ENCODE data around the gene ALDH1A3.

Gene ALDH1A3

GRCh38 chr15:100949691-100950090 is 70.1 kb downstream of the ALDH1A3 start:
- no peaks in the 10 kb centered on the region for H3K36me3 Mint-ChIP-seq (ENCODE audit: low read depth)
- H3K27me3 Mint-ChIP-seq: peaks cover 23% of the 10 kb centered on the region
- no peaks in the 10 kb centered on the region for H3K4me1 Mint-ChIP-seq (ENCODE audit: low read depth)
- H3K4me3 Mint-ChIP-seq: no peak overlapping the region
- H3K27ac Mint-ChIP-seq: no peak overlapping the region
- no peak for DNase-seq
- H3K9me3 Mint-ChIP-seq: no peaks in the 10 kb centered on the region

DNA sequence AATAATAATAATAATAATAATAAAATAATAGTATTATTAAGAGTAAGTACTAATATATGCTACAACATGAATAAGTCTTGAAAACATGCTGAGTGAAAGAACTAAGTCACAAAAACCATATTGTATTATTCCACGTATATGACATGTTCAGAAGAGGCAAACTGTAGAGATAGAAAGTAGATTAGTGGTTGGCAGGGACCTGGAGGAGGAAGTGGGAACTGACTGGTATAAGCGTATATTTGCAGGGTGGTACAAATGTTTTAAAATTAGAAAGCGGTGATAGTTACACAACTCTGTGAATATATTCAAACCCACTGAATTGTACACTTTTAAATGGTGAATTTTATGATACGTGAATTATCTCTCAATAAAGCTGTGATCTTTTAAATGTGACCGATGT is 72.3 kb downstream of the ALDH1A3 start:
- Mint-ChIP-seq H3K27ac (no peak overlapping the region), H3K9me3 (no peaks in the 10 kb centered on the region), H3K36me3 (ENCODE audit: low read depth) (no peaks in the 10 kb centered on the region), H3K4me1 (ENCODE audit: low read depth) (no peaks in the 10 kb centered on the region), H3K4me3 (no peak overlapping the region), H3K27me3 (peaks cover 25% of the 10 kb centered on the region)
- DNase-seq: no peak

GRCh38 chr15:100952566-100952965 is 72.9 kb downstream of the ALDH1A3 start:
- no peak overlapping the region for H3K4me3 Mint-ChIP-seq
- no peak overlapping the region for H3K27ac Mint-ChIP-seq
- no peaks in the 10 kb centered on the region for H3K4me1 Mint-ChIP-seq (ENCODE audit: low read depth)
- peaks cover 26% of the 10 kb centered on the region for H3K27me3 Mint-ChIP-seq
- no peak for DNase-seq
- H3K9me3 Mint-ChIP-seq: no peaks in the 10 kb centered on the region
- no peaks in the 10 kb centered on the region for H3K36me3 Mint-ChIP-seq (ENCODE audit: low read depth)

GRCh38 chr15:100958326-100959065 is 78.9 kb downstream of the ALDH1A3 start:
- no peak for DNase-seq
- Mint-ChIP-seq H3K27ac (no peak overlapping the region), H3K4me1 (ENCODE audit: low read depth) (no peaks in the 10 kb centered on the region), H3K27me3 (peaks cover 44% of the 10 kb centered on the region), H3K4me3 (no peak overlapping the region), H3K9me3 (no peaks in the 10 kb centered on the region), H3K36me3 (ENCODE audit: low read depth) (no peaks in the 10 kb centered on the region)

- Mint-ChIP-seq H3K4me3 (no peak overlapping the region), H3K27me3 (peaks cover 48% of the 10 kb centered on the region)
- DNase-seq: no peak
Observed at GRCh38 chr15:100959066-100960050, 79.7 kb downstream of the ALDH1A3 start.

More at GRCh38 chr15:100959066-100960050, 79.7 kb downstream of the ALDH1A3 start:
- H3K36me3 Mint-ChIP-seq (ENCODE audit: low read depth): no peaks in the 10 kb centered on the region
- no peaks in the 10 kb centered on the region for H3K4me1 Mint-ChIP-seq (ENCODE audit: low read depth)
- no peaks in the 10 kb centered on the region for H3K9me3 Mint-ChIP-seq
- no peak overlapping the region for H3K27ac Mint-ChIP-seq
